GM18502 (cell line): ENCODE data around the gene P2RY12.

ENCODE experiments used
- ATAC-seq: cut with Tn5 transposase; IDR thresholded peaks from one replicate; pipeline ENCODE4 v1.9.1; 2021; ENCODE audit warnings: mild to moderate bottlenecking; ENCODE audit not compliant: unreplicated experiment, poor library complexity

P2RY12 gene

DNA sequence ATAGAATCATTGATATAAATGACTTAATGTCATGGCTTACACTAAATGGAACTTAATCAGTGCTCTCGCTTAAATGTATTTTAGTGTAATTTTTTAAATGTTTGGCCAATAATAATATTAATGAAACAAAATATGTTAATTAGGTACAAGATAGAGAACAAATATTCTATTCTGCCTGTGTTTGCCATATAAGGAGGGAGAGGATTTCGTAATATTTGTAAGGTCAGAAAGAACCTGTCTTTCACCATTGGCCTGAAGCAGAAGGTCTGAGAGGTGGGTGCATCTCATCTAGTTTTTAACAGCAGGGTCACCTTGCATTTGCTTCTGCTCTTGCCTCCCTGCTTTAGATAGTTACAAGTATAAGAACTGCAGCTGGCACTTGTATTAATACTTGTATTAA is 70.4 kb downstream of the P2RY12 start:
- ATAC-seq, result no peak

DNA sequence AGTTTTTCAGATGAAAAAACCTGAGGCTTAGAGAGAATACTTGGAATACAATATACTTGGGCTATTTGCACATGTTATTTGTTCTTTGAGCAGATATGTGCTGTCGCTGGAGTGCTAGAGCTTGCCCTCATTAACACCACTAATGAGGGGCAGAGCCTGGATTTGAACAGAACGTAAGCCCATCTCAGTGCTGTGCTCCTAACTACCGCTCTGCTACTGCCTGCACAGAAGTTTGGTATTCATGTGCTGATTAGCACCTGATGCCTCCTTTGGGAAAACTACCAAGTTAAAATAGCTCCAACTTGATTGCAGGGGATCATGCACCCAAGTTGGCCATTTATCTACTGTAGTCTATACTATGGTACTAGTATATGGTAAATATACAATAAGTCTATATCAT is 71.6 kb downstream of the P2RY12 start:
- ATAC-seq, result no peak

DNA sequence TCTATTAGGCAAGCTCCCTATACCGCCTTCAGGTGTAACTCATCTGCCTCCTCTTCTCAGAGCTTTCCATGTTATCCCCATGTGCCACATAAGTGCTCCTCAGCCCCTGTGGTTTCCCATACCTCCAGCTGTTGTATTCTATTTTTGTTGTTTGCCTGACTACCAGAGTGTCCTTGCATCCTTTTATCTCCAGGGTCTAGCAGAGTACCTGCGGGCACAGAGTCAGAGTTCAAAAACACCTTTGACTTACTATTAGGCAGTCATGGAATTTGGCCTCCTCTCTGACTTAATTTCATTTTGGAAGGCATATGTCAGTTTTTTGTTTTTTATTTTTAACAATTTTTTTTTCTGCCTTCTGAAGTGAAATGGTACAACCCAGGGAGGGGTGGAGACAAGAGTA is 75.0 kb downstream of the P2RY12 start:
- no peak for ATAC-seq

DNA sequence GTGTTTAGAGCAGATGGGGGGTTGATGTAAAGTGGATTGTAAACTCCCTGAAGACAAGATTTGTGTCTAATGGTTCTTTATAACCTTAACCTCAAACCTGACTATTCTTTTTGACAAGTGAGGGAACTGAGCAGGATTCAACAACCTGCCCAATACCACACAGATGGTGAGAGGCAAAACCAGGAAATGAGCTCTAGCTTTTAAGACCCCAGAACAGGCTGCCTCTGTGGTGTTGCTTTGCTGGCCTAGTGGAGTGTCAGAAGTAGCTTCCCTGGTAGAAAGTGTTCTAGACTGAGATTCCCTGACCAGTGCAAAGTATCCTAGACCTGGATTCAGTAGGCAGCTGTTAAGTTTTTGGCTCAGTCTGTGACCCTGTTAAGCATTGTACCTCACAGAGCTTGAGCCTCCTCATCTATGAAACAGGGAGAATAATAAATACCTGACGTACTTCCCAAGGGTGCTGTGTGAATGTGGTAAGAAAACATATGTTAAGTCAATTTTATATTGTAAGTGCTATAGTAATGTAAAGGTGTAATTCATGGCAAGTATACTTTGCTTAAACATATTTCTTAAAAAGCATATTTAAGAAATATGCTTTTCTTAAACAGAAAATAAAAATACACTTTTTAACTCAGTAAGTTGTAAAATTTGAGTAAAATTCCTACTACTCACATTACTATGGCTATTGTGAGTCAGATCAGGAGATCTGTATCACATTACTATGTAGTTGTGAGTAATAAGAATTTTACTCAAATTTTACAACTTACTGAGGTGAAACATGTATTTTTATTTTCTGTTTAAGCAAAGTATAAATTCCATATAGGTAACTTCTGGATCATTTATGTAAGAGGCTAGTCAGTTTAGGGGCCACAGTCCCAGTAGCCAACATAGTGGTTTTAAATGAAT is 76.7 kb downstream of the P2RY12 start:
- no peak for ATAC-seq

DNA sequence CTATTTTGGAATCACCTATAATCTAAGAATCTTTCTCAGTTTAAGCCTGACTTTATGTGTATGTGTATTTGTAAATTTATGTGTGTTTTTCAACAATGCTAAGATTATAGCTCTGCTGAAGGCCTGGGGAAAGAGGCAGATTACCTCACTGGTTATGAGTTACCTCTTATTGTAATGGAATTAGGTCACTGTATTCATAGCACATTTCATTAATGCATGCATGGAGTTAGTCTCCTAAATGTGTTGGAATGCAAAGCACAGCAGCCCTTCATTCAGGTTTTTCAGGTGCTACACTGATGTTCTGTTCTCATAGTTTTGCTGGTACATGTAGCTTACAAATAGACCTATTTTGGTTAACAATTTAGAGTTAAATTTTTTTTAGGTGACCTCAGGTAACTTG is 77.4 kb downstream of the P2RY12 start:
- ATAC-seq, result no peak

DNA sequence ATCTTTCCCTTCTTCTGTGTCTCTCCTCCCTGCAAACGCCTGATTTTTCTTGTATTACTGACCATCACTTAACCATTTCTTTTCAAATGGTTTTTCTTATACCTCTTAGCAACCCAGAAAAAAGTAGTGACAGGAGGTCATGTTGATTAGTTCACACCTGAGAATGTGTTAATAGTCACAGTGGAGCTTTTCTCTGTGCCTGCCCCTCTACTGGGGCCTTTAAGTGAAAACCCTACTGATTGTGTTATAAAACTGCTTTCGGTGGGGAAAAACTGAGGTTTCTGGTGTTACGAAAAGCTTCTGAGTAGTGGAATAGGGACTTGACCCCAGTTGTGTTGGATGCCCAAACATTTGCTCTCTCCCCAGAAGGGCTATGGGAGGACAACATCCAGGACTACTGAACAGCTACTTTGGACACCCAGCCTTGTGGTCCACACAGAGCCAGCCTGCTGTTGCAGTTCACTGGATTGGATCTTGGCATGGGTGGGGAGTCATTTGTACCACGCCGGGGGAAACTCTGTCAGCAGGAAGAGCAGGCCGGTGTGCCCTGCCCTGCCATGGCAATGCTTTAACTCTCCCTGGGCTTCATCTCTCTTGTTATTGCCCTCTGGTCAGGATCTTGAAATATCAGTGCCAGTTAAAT is 78.3 kb downstream of the P2RY12 start:
- ATAC-seq, result no peak

DNA sequence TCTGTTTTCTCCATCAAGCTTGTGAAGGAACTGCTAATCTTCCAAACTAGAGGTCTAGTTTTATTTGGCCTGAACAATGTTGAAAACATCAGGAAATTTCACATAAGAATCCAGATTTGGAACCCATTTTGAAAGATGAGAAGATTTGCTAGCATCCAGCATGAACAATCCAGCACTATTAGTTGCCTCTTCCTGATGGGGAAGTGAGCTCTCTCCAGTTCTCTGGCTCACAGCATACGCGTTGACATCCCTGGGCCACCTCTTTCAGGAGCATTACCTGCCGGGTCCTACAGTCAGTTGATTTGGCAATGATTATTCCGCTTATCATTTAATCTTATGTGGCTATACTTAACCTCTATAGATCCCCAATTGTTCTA is 78.8 kb downstream of the P2RY12 start:
- no peak for ATAC-seq

DNA sequence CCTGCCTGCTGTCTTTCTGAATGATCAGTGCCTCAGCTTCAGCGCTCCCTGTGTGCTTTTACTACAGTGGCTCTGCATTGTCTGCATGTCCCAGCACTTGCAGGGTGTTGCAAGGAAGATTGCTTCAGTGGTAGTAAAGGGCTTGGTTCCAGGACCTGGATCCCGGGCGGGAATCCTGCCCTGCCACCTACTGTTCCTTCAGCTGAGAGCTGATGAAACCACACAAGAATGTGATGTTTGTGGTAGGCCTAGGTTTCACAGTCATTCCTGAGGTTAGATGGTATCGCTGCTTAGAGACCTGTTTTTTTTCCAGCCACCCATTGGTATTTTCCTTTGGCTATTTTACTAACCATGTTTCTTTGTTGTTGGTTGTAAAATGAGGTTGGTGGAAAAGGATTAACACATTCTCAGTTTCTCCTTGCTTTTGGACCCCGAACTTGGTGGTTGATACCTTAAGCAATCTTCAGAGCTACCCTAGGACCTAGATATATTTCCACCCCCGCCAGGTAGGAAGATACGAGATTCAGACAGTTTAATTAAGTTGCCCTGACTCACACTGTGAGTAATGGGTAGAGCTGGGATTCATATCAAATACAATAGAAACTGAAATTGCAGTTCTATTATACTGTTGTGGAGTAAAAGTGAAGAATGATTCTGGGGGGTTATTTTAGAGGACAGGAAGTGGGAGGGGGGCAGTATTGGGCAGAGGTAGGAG is 79.3 kb downstream of the P2RY12 start:
- no peak for ATAC-seq

DNA sequence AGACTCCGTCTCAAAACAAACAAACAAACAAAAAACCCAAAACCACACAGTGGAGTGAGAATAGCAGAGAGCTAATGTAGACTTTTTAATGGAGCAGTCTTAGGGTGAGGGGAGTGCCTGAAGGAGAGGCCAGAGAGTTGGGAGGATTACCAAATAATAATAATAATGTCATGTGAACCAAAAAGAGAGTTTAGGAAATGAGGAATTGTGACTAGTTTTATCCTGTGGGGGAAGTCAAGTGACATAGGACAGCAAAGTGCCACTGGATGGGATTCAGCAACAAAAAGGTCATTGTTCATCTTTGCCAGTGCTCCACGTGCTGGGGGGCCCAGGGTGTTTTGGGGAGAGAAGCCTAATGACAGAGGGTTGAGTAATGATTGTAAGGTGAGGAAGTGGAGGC is 80.8 kb downstream of the P2RY12 start:
- ATAC-seq, result no peak

DNA sequence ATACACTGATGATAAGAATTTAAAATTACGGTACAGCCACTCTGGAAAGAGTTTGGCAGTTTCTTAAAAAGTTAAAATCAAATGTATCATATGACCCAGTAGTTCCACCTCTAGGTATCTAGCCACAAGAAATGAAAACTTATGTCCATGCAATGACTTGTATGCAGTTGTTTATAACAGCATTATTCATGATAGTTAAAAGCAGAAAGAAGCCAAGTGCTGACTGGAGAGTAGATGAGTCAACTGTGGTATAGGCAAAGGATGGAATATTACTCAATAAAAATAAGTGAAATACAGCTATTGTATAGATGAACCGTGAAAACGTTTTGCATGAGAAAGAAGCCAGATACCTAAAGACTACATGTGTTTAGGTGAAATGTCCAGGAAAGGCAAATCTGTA is 82.8 kb downstream of the P2RY12 start:
- no peak for ATAC-seq

DNA sequence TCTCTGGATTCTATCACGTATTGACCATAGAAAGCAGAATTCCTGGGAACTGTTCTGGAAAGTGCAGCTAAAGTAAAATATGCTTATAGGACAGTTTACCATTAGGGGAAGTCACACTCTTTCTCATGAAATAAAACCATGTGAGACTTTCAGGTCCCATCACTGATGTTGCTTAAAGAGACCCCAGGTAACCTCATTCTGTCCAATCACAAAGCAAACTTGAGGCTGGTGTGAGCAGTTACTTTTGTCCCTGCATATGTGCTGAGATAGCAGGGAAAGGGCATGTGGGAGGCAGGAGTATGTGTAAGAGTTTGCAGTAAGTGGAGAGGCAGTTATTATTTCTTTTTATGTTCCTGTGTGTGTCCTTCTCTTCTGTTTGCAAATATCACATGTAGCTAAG is 84.0 kb downstream of the P2RY12 start:
- no peak for ATAC-seq

DNA sequence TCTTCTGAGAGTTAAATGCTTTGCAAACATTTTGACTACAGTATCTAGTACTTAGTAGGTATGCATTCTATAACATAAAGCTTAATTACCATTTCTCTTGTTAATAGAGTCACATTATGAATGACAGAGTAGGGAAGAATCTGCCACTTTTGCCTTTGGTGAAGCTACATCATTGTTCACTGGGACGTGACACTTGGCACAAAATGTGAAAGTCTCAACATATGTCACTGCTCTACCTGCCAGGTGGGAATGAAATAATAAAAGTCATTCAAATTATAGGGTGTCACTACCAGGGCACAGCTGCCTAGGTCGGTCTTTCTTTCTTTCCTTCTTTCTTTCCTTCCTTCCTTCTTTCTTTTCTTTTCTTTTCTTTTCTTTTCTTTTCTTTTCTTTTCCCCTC is 85.5 kb downstream of the P2RY12 start:
- no peak for ATAC-seq

DNA sequence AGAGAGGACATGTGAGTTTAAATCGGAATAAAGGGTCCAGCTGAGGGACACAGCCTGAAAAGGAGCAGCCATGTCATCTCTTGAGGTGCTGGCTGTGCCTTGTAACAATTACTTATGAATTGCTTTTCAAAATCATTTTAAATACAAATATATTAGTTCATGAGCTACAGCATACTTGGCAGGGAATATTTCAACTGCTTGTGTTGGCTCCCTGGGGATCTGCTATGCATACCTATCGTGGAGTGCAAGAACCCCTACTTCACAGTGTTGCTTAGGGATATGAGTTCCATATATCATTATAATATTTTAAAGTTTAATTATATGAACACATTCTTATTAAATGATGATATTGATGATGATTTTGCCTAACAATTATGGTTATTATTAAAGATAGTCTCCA is 87.1 kb downstream of the P2RY12 start:
- no peak for ATAC-seq

DNA sequence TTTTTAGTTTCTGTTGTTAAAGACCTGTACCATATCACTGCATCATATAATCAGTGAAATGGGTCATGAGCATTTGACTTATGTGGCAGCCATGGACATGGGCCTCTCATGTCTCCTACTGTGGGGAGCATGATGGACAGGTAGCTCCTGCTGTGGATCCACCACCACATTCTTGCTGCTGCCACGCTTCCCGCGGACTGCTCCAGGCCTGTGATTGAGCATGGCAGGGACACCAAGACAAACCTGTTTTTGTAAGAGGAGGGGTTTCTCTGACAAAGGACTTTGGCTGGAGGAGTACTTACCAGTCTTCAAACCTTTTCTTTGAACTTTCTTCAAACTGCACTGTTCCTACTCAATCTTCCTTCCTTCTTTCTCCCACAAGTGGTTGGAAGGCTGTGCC is 88.3 kb downstream of the P2RY12 start:
- no peak for ATAC-seq

DNA sequence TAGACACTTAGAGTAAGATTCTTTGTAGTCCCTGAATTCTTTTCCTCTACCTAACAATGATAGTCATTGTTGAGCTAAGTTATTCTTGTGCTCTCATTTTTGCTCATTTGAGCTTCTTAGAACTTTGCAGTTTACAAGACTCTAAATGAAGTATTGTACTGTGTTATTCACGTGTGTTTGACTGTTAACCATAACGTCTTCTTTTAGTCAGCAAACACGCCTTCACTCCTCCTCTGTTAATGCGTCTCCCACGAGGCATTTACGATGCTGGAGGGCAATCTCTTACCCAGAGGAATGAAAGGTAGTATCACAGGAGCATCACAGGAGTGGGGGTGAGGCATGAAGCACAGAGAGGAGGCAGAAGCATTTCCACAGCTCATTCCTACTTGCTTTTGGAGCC is 91.4 kb downstream of the P2RY12 start:
- ATAC-seq, result no peak

DNA sequence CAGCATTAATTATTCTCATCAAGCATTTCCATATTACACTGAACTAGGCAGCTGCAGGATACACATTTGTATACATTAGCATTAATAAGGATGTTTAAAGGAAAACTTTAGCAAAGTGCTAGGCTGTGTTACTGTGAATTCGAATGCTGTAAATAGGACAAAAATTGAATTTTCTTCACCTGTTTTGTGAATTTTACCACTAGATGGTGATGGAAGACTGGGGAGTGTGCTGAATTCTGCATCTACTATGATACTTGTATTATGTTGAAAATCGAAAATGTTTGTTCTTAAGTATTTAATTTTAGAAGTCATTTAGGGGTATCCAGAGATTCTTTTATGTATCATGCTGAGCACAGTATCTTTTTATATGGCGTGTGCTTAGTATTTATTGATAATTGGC is 93.9 kb downstream of the P2RY12 start:
- ATAC-seq, result no peak

DNA sequence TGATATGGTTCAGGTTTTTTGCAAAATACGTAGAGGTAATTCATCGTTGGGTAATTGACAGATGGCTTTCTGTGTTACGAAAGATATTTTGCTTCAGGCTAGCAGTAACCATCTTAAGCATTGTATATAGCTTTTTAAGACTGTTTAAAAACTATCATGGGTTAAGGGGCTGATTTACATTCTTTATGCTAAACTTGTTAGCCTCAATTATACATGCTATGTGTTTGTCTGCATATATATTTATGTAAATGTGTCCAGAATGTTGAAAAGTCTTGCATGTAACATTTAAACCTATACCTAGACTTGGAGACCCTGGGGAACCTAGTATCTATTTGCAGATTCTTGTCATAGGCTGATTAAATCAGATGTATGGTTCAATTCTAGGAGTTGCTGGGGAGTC is 95.1 kb downstream of the P2RY12 start:
- no peak for ATAC-seq
